Measurements from ENCODE around the gene TBPL1.
"Not testable (repeated sequence)": the region's sequence is repeated elsewhere in the genome, so short reads cannot be mapped to it uniquely, and the experiment has no call there.

TBPL1 gene

GRCh38 chr6:133978896-133979240 is 25.8 kb downstream of the TBPL1 start:
- peaks cover 25% of the 10 kb centered on the region for H3K4me1 ChIP-seq (ENCODE audit: insufficient read depth, poor library complexity, severe bottlenecking)
- DNase-seq (ENCODE audit: low spot score) (no peak), ATAC-seq (ENCODE audit: low read depth) (0 out of 3 replicates have a peak, but pooled peaks have one; percentile 29)
- no peak overlapping the region for H3K27ac ChIP-seq (ENCODE audit: poor library complexity, severe bottlenecking)
- peaks cover 36% of the 10 kb centered on the region for H3K36me3 ChIP-seq (ENCODE audit: low read depth)
- H3K9me3 ChIP-seq (ENCODE audit: severe bottlenecking) = no peaks in the 10 kb centered on the region
- no peaks in the 10 kb centered on the region for H3K27me3 ChIP-seq (ENCODE audit: insufficient read depth, poor library complexity, severe bottlenecking)
- no peak overlapping the region for H3K4me3 ChIP-seq (ENCODE audit: severe bottlenecking)
- TF ChIP-seq, protein P1, sequence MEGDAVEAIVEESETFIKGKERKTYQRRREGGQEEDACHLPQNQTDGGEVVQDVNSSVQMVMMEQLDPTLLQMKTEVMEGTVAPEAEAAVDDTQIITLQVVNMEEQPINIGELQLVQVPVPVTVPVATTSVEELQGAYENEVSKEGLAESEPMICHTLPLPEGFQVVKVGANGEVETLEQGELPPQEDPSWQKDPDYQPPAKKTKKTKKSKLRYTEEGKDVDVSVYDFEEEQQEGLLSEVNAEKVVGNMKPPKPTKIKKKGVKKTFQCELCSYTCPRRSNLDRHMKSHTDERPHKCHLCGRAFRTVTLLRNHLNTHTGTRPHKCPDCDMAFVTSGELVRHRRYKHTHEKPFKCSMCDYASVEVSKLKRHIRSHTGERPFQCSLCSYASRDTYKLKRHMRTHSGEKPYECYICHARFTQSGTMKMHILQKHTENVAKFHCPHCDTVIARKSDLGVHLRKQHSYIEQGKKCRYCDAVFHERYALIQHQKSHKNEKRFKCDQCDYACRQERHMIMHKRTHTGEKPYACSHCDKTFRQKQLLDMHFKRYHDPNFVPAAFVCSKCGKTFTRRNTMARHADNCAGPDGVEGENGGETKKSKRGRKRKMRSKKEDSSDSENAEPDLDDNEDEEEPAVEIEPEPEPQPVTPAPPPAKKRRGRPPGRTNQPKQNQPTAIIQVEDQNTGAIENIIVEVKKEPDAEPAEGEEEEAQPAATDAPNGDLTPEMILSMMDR (IDR thresholded peaks at IDR 0.05; ENCODE audit: poor library complexity, severe bottlenecking) = no peak

GRCh38 chr6:133979269-133979963 is 26.4 kb downstream of the TBPL1 start:
- Histone ChIP-seq H3K36me3 (ENCODE audit: low read depth) (peaks cover 40% of the 10 kb centered on the region), H3K4me1 (ENCODE audit: insufficient read depth, poor library complexity, severe bottlenecking) (peaks cover 25% of the 10 kb centered on the region)
- H3K9me3 ChIP-seq (ENCODE audit: severe bottlenecking); H3K27me3 ChIP-seq (ENCODE audit: insufficient read depth, poor library complexity, severe bottlenecking); H3K27ac ChIP-seq (ENCODE audit: poor library complexity, severe bottlenecking); H3K4me3 ChIP-seq (ENCODE audit: severe bottlenecking); ATAC-seq (ENCODE audit: low read depth); DNase-seq (ENCODE audit: low spot score): not testable (repeated sequence)

GRCh38 chr6:133980168-133980567 is 27.1 kb downstream of the TBPL1 start:
- Histone ChIP-seq H3K27me3 (ENCODE audit: insufficient read depth, poor library complexity, severe bottlenecking) (no peaks in the 10 kb centered on the region), H3K4me1 (ENCODE audit: insufficient read depth, poor library complexity, severe bottlenecking) (peaks cover 25% of the 10 kb centered on the region), H3K4me3 (ENCODE audit: severe bottlenecking) (no peak overlapping the region), H3K36me3 (ENCODE audit: low read depth) (peaks cover 45% of the 10 kb centered on the region), H3K9me3 (ENCODE audit: severe bottlenecking) (no peaks in the 10 kb centered on the region), H3K27ac (ENCODE audit: poor library complexity, severe bottlenecking) (no peak overlapping the region)
- TF ChIP-seq, protein P1 (IDR thresholded peaks at IDR 0.05; ENCODE audit: poor library complexity, severe bottlenecking) = no peak
- ATAC-seq (ENCODE audit: low read depth) (peak; percentile 42; the same call in 1 of the 3 replicates), DNase-seq (ENCODE audit: low spot score) (no peak)

GRCh38 chr6:133983099-133983939 is 30.3 kb downstream of the TBPL1 start:
- Histone ChIP-seq H3K9me3 (ENCODE audit: severe bottlenecking) (no peaks in the 10 kb centered on the region), H3K4me3 (ENCODE audit: severe bottlenecking) (no peak overlapping the region), H3K27ac (ENCODE audit: poor library complexity, severe bottlenecking) (no peak overlapping the region), H3K4me1 (ENCODE audit: insufficient read depth, poor library complexity, severe bottlenecking) (peaks cover 22% of the 10 kb centered on the region), H3K36me3 (ENCODE audit: low read depth) (peaks cover 64% of the 10 kb centered on the region), H3K27me3 (ENCODE audit: insufficient read depth, poor library complexity, severe bottlenecking) (no peaks in the 10 kb centered on the region)
- TF ChIP-seq, protein P1 (IDR thresholded peaks at IDR 0.05; ENCODE audit: poor library complexity, severe bottlenecking) = no peak
- DNase-seq (ENCODE audit: low spot score) (no peak), ATAC-seq (ENCODE audit: low read depth) (0 out of 3 replicates have a peak, but pooled peaks have one; percentile 27)

- no peak for DNase-seq (ENCODE audit: low spot score)
- Histone ChIP-seq H3K27me3 (ENCODE audit: insufficient read depth, poor library complexity, severe bottlenecking) (no peaks in the 10 kb centered on the region), H3K4me1 (ENCODE audit: insufficient read depth, poor library complexity, severe bottlenecking) (peaks cover 3% of the 10 kb centered on the region), H3K36me3 (ENCODE audit: low read depth) (peaks cover 52% of the 10 kb centered on the region), H3K9me3 (ENCODE audit: severe bottlenecking) (no peaks in the 10 kb centered on the region), H3K27ac (ENCODE audit: poor library complexity, severe bottlenecking) (no peak overlapping the region), H3K4me3 (ENCODE audit: severe bottlenecking) (no peak overlapping the region)
- TF ChIP-seq, protein P1 (IDR thresholded peaks at IDR 0.05; ENCODE audit: poor library complexity, severe bottlenecking) = no peak
- no peak for ATAC-seq (ENCODE audit: low read depth)
These were observed 32.9 kb downstream of the TBPL1 start for GRCh38 chr6:133985970-133986369.

Data from RWPE2 (cell line).